ENCODE measurements around the gene RET. TPM values are rescaled to one million over a fixed set of nuclear protein-coding genes. Genes with fewer than 3 reads are reported as not detected.
A peak's percentile ranks its signal among the peaks of the same experiment; 100 is the strongest.

The RET gene
- polyA plus RNA-seq, 3 donors, result 0.08 to 0.39 (median 0.14) TPM

DNA sequence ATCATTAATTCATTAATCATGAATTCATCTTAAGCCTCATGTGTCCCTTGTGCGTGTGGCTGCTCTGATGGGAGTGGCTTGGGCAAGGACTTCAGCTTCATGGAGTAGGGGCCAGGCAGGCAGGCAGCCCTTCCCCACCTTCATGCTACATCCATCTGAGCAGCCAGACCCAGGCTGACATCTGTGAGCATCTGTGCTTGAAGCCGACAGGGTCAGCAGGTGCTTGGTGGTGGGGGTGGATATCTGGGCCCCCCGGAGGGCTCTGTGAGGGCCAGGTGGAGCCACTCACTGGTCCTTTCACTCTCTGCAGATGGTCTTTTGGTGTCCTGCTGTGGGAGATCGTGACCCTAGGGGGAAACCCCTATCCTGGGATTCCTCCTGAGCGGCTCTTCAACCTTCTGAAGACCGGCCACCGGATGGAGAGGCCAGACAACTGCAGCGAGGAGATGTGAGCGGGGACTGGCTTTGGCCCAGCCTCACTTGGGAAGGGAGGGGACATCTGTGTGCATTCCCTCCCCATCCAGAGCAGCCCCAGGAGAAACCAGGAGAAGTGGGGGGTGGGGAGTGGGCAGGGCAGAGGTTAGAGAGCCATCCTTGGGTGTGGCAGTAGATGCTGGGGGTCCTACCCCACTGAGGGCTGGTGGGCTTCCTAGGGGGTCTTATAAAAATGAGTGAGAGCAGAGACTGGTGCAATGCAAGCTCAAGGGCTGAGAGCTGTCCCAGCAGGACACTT, 46.7 kb downstream of the RET start:
- Mint-ChIP-seq H3K4me1 (peaks cover 87% of the 10 kb centered on the region), H3K9me3 (no peaks in the 10 kb centered on the region), H3K4me3 (no peak overlapping the region), H3K27me3 (ENCODE audit: low read depth in 3 of 3) (peaks cover 0 to 6% (median 2%) of the 10 kb centered on the region in 3 donors), H3K27ac (peak overlapping the region in 2 of 7 donors; percentile 12 to 71), H3K36me3 (peaks cover 0 to 6% of the 10 kb centered on the region in 2 donors)
- Histone ChIP-seq H3K27me3 (ENCODE audit: control insufficient read depth in 2 of 2, insufficient read depth in 2 of 2, low read length in 2 of 2) (no peaks in the 10 kb centered on the region), H3K4me2 (replicated peaks; ENCODE audit: extremely low read depth, low read length, poor library complexity, severe bottlenecking) (no peak overlapping the region), H3K36me3 (replicated peaks in 1 of 2; ENCODE audit: control insufficient read depth in 1 of 2, insufficient read depth in 2 of 2, low read length in 2 of 2) (no peaks in the 10 kb centered on the region), H3K27ac (ENCODE audit: low read depth in 1 of 2, low read length in 2 of 2) (no peak overlapping the region), H3K9me3 (replicated peaks in 1 of 2; ENCODE audit: control insufficient read depth in 1 of 2, insufficient read depth in 1 of 2, low read length in 2 of 2) (no peaks in the 10 kb centered on the region), H2AFZ (ENCODE audit: insufficient read depth, low read depth, low read length, poor library complexity, severe bottlenecking) (no peak overlapping the region), H3K4me3 (replicated peaks in 1 of 3; ENCODE audit: low read depth in 2 of 3, low read length in 3 of 3) (no peak overlapping the region), H4K20me1 (ENCODE audit: insufficient read depth, low read length) (no peaks in the 10 kb centered on the region), H3K4me1 (ENCODE audit: control insufficient read depth in 1 of 2, insufficient read depth in 2 of 2, low read length in 2 of 2) (peaks cover 81 to 90% of the 10 kb centered on the region in 2 donors), H3K9ac (ENCODE audit: insufficient read depth, low read length, poor library complexity, severe bottlenecking) (no peak overlapping the region), H3K79me2 (ENCODE audit: insufficient read depth, low read length) (peaks cover 8% of the 10 kb centered on the region)
- DNase-seq, result no peak
- TF ChIP-seq CTCF (IDR thresholded peaks at IDR 0.05), result no peak
- intact Hi-C loops (cut with micrococcal nuclease), result loop anchor here (5.0 kb wide), 1 partner anchor 39 kb away; no protein-coding TSS in a partner anchor
- 90% methylated on average over 1 of the region's 9 CpGs for WGBS (ENCODE audit: insufficient coverage)

DNA sequence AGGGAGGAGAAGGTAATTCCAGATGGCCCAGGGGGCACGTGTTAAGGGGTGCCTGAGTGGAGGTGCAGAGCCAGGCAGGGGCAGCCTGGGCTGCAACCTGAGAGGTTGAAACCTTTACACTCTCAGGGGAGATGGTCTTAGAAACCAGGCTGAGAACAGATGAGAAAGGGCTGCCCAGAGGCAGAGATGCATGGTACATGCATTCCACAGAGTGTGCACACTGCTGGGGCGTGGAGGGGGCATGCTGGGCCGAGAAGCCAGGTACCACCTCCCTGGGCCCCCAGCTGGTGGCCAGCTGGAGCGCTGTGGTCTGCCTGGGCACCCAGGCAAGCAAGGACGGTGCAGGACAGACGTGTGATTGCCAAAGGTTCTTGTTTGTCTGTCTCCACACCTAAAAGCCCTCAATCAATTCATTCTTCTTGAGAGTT, 47.2 kb downstream of the RET start:
- peaks cover 90% of the 10 kb centered on the region for H3K4me1 Mint-ChIP-seq
- H3K27ac Mint-ChIP-seq, result peak overlapping the region in 3 of 7 donors; percentile 20 to 69 (median 35)
- H3K27me3 Mint-ChIP-seq (ENCODE audit: low read depth in 3 of 3), result peaks cover 0 to 4% (median 0%) of the 10 kb centered on the region in 3 donors
- no peaks in the 10 kb centered on the region for H3K36me3 ChIP-seq (replicated peaks in 1 of 2; ENCODE audit: control insufficient read depth in 1 of 2, insufficient read depth in 2 of 2, low read length in 2 of 2)
- no peak overlapping the region for H3K4me3 ChIP-seq (replicated peaks in 1 of 3; ENCODE audit: low read depth in 2 of 3, low read length in 3 of 3)
- no peaks in the 10 kb centered on the region for H3K27me3 ChIP-seq (ENCODE audit: control insufficient read depth in 2 of 2, insufficient read depth in 2 of 2, low read length in 2 of 2)
- H3K9me3 ChIP-seq (replicated peaks in 1 of 2; ENCODE audit: control insufficient read depth in 1 of 2, insufficient read depth in 1 of 2, low read length in 2 of 2), result no peaks in the 10 kb centered on the region
- WGBS (ENCODE audit: insufficient coverage), result 97% methylated on average over 6 of the region's 6 CpGs
- intact Hi-C loops (cut with micrococcal nuclease), result loop anchor here (5.0 kb wide), 1 partner anchor 38 kb away; no protein-coding TSS in a partner anchor
- H4K20me1 ChIP-seq (ENCODE audit: insufficient read depth, low read length), result no peaks in the 10 kb centered on the region
- H3K79me2 ChIP-seq (ENCODE audit: insufficient read depth, low read length), result peaks cover 8% of the 10 kb centered on the region
- no peak for TF ChIP-seq CTCF (IDR thresholded peaks at IDR 0.05)
- H3K9me3 Mint-ChIP-seq, result no peaks in the 10 kb centered on the region
- peaks cover 0 to 6% of the 10 kb centered on the region in 2 donors for H3K36me3 Mint-ChIP-seq
- H3K4me3 Mint-ChIP-seq, result no peak overlapping the region
- no peak overlapping the region for H3K27ac ChIP-seq (ENCODE audit: low read depth in 1 of 2, low read length in 2 of 2)
- no peak overlapping the region for H2AFZ ChIP-seq (ENCODE audit: insufficient read depth, low read depth, low read length, poor library complexity, severe bottlenecking)
- no peak overlapping the region for H3K9ac ChIP-seq (ENCODE audit: insufficient read depth, low read length, poor library complexity, severe bottlenecking)
- peaks cover 87 to 96% of the 10 kb centered on the region in 2 donors for H3K4me1 ChIP-seq (ENCODE audit: control insufficient read depth in 1 of 2, insufficient read depth in 2 of 2, low read length in 2 of 2)
- no peak overlapping the region for H3K4me2 ChIP-seq (replicated peaks; ENCODE audit: extremely low read depth, low read length, poor library complexity, severe bottlenecking)
- no peak for DNase-seq

Measured in CD14-positive monocyte (primary cell).